ENCODE data around the gene PRSS27.
A peak's percentile ranks its signal among the peaks of the same experiment; 100 is the strongest.
"Not testable (repeated sequence)": the region's sequence is repeated elsewhere in the genome, so short reads cannot be mapped to it uniquely, and the experiment has no call there.

PRSS27 gene

GRCh38 chr16:2721634-2722173, 1.7 kb upstream of the PRSS27 start:
- not testable (repeated sequence) for DNase-seq

GRCh38 chr16:2720719-2721633, 952 bp upstream of the PRSS27 start:
- DNase-seq: peak; percentile 90 to 91

- no peak for DNase-seq
These were observed 528 bp downstream of the PRSS27 start for GRCh38 chr16:2719328-2720063.

- no peak for DNase-seq
These were observed 2.4 kb downstream of the PRSS27 start for GRCh38 chr16:2717383-2718263.

DNA sequence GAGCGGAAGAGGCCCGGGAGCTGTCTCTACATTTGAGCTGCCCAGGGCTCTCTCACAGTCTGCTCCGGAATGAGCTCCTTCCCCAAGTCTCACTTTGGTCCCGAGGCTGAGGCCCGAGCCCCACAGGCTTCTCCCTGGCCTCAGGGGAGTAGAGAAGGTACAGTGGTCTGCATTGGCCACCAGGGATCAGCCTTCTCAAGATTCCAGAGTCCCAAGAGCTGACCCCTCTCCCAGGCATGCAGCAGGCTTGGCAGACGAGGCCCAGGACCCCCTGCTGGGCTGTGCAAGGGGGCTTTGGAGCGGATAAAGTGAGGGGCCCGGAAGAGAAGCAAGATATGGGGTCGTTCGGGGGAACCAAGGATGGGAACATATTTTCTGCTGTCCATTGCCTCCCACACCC, 3.1 kb downstream of the PRSS27 start:
- DNase-seq: no peak

DNA sequence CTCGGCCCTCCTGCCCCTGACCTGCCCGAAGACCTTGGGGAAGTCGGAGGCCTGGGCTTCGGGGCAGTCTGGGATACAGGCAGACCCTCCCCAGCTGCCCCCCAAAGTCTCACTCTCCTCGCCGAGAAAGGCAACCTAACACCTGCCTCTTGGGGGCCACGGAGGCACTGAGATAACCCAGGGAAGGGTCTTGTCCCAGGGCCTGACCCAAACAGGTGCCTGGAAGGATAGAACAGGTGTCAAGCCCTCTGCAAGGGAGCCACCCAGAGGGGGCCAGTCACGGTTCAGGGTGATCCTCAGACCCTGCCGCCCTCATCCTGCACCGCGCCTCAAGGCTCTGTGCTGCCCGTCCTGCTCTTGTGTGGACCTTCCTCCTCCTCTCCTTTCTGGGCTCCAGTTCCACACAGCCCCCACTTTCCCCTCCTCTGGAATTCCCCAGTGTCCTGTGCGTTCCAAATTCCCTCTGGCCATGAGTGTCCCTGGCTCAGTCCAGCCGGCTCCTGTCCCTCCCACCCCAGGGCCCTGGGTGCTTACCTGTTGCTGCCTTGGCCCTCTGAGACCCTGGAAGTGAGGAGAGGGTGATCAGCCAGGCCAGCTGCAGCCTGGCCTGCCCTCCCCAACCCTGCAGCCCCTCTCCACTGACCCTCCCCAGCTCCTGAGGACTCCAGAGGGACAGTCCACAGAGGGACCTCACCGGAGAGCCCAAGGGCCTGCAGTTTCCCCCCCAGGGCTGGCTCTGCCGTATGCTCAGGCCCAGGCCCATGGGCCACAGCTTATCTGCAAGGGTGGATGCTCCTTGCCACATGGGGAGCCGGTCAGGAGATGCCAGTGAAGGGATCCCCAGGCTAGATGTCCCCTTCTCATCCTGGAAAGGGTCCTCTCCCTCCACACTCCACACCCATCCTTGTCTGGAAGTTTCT, 3.8 kb downstream of the PRSS27 start:
- no peak for DNase-seq

- peak; percentile 76 to 79 for DNase-seq
These were observed 4.5 kb downstream of the PRSS27 start for GRCh38 chr16:2715519-2715918.

GRCh38 chr16:2715064-2715463, 5.0 kb downstream of the PRSS27 start:
- no peak for DNase-seq

DNA sequence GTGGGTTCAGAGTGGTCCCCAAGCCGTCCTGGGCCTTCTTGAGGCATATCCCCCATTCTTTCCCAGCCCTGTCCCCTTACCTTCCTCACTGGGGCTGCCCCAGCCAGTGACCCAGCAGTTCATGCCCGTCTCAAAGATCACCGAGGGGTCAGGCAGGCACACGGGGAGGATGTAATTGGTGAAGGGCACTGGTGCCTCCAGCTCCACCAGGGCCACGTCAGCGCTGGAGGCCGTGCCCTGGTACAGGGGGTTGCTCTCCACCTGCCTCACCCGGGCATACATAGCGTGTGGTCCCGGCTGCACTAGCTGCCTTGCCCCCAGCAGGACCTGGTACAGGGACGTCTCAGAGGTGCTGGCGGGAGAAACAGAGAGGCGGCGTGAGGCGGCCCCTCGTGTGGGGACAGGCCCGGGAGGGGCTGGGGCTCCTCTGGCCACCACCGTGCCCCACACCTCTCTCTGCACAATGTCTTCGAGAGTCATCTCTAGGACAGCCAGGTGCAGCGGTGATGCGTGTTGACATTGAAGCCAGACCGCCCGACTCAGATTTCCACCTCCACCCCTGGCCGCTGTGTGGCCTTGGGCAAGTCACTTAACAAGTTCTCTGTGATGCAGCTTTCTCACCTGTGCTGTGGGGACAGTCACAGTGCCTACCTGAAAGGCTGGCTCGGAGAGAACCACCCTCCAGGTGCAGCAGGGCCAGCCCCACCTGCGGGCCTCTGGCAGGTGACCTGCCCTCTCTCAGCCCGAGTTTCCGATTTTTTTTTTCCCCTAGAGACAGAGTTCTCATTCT, 5.8 kb downstream of the PRSS27 start:
- DNase-seq: no peak

DNA sequence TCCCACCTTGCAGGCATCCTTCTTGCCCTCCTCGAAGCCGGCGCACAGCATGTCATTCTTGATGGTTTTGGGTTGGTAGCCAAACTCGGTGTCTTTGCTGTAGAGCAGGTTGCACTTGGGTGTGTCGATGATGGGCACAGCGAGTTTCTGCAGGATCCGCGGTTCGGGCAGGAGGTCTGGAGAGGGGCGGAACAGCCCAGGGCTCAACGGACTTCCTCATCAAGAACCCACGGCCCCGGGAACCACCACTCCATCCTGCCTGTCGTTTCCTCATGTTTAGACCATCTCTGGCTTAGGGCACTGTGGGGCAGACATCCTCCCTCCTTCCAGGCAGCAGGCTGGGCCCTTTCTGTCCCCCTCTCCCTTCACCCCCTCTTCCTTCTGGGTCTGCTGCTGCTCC, 6.5 kb downstream of the PRSS27 start:
- no peak for DNase-seq

GRCh38 chr16:2712546-2712945, 7.5 kb downstream of the PRSS27 start:
- DNase-seq: no peak

DNA sequence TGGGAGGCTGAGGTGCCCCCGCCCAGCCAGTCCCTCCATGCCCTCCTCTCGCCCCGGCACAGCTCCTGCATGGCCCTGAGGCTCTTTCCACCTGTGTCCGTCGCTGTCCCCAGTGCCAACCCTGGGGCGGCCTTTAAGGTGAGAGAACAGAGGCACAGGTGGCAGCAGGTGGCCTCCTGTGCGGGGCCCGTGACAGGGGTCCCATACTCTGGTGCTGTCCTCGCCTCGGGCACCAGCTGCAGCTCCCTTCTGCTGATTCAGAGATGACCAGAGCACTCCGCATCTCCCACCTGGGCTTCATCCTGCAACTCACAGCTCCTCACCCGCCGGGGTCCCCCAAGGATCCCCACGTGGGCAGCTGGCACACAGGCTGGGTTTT, 8.0 kb downstream of the PRSS27 start:
- no peak for DNase-seq

DNA sequence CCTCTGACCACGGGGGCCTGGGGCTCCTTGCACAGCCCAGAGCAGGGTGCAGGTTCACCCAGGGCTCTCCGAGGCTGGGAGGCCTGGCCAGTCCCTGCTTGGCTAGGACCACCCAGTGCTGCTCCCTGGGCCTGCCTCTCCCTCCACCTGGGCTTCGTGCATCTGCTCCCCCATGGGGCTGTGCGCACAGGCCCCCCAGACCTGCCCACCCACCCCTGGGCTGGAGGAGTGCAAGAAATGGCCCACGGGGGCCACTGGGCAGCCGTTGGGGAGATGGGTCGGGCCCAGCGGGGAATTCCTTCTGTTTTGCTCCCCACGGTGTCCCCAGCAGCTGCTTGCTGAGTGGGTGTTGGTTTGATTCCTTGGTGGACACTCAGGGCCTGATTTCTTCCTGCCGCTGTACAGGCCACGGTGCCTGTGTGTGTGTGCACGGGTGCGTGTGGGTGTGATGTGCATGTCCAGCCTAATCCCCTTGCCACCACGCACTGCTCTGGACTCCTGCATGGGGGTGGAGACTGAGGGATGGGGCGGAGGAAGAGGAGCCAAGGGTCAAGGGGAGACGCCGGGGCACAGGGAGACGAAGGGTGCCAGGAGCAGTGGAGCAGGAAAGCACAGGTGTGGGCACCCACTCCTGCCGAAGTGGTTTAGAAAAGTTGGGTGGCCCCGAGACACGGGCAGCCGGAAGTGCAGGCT, 8.5 kb downstream of the PRSS27 start:
- no peak for DNase-seq

GRCh38 chr16:2710711-2711231, 9.3 kb downstream of the PRSS27 start:
- DNase-seq: no peak

- no peak for DNase-seq
These were observed 9.9 kb downstream of the PRSS27 start for GRCh38 chr16:2710021-2710710.

DNA sequence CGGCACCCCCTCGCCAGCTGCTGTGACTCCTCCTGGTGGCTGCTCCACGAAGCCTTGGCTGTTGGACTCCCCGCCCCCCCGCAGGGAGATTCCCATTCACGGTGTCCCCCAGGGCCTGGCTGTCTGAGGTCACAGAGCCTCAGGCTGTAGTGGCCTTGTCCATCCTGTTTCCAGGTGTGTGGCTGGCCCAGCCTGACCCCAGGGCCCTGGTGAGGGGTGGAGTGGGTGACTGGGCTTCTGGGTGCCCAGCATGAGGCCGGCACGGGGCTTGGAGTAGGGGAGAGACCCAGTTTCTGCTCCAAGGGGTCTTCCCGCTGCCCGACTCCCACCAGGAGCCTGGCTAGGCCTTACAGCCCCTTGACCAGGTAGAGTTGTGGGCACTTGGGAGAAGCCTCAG, 10.4 kb downstream of the PRSS27 start:
- DNase-seq: no peak

- no peak for DNase-seq
These were observed 11.0 kb downstream of the PRSS27 start for GRCh38 chr16:2708955-2709587.

DNA sequence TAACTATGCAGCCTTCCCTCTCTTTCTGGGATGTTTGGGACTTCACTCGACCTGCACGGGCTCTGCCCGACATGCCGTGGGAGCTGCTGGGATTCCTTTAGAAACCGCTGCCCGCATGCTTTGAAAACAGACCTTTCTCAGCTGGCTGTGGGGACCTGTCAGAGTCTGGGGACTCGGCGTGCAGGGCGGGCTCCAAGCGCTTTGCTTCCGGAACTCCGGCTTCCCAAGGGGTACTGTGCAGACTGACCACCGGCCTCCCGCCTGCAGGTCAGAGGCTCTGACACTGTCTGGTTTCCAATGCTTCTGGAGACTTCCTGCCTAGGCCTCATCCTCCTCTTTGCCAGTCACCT, 11.8 kb downstream of the PRSS27 start:
- DNase-seq: no peak
